Calu3 (cell line): ENCODE results near the gene CDH4. TPM values are rescaled to one million over a fixed set of nuclear protein-coding genes. Genes with fewer than 3 reads are reported as not detected.

Source experiments
- BruUV-seq: library from RNA; stranded (reverse); fragments of 400-500 nt; replicated peaks from 2 replicates; lab custom pipeline; 2021; lab: Mats Ljungman, UMichigan
- CTCF ChIA-PET: fragments of 300-600 bp; sonication (Branson Sonifier 250); formaldehyde crosslinking; loops from one replicate; lab custom pipeline; 2022; ENCODE audit warnings: antibody characterized with exemption; lab: Charles Lee
- DNase-seq: peaks from one replicate; pipeline ENCODE4 v3.0.0; 2022
- H3K27ac Mint-ChIP-seq: one replicate; pipeline ENCODE4 v1.8.0; 2022; ENCODE audit warnings: mixed read lengths; ENCODE audit not compliant: unreplicated experiment
- H3K27me3 Mint-ChIP-seq: one replicate; pipeline ENCODE4 v1.8.0; 2022; ENCODE audit warnings: mixed read lengths; ENCODE audit not compliant: unreplicated experiment
- H3K36me3 Mint-ChIP-seq: one replicate; pipeline ENCODE4 v1.8.0; 2022; ENCODE audit warnings: mild to moderate bottlenecking, moderate library complexity, mixed read lengths; ENCODE audit not compliant: insufficient read depth, unreplicated experiment
- H3K4me1 Mint-ChIP-seq: one replicate; pipeline ENCODE4 v1.8.0; 2022; ENCODE audit warnings: mild to moderate bottlenecking, low read depth, mixed read lengths; ENCODE audit not compliant: unreplicated experiment
- H3K4me3 Mint-ChIP-seq: one replicate; pipeline ENCODE4 v1.8.0; 2022; ENCODE audit warnings: mild to moderate bottlenecking, low read depth, moderate library complexity, mixed read lengths; ENCODE audit not compliant: unreplicated experiment
- H3K9me3 Mint-ChIP-seq: one replicate; pipeline ENCODE4 v1.8.0; 2022; ENCODE audit warnings: low read depth, mixed read lengths; ENCODE audit not compliant: unreplicated experiment
- CTCF ChIP-seq: fragments of 200-600 bp; IDR thresholded peaks from one replicate; pipeline ENCODE4 v1.8.0; 2022; ENCODE audit warnings: antibody characterized with exemption; ENCODE audit not compliant: unreplicated experiment
- intact Hi-C: fragments of 100-400 bp; cut with micrococcal nuclease; formaldehyde crosslinking; loops from one replicate; pipeline ENCODE4 v1.10.0; 2022; ENCODE audit not compliant: unreplicated experiment
- total RNA-seq: library from RNA; stranded (reverse); gene quantifications from 2 replicates; pipeline ENCODE4 v1.2.3, GENCODE V29; 2022

The CDH4 gene
- total RNA-seq, 1 experiment from 2014 or later = not detected

DNA sequence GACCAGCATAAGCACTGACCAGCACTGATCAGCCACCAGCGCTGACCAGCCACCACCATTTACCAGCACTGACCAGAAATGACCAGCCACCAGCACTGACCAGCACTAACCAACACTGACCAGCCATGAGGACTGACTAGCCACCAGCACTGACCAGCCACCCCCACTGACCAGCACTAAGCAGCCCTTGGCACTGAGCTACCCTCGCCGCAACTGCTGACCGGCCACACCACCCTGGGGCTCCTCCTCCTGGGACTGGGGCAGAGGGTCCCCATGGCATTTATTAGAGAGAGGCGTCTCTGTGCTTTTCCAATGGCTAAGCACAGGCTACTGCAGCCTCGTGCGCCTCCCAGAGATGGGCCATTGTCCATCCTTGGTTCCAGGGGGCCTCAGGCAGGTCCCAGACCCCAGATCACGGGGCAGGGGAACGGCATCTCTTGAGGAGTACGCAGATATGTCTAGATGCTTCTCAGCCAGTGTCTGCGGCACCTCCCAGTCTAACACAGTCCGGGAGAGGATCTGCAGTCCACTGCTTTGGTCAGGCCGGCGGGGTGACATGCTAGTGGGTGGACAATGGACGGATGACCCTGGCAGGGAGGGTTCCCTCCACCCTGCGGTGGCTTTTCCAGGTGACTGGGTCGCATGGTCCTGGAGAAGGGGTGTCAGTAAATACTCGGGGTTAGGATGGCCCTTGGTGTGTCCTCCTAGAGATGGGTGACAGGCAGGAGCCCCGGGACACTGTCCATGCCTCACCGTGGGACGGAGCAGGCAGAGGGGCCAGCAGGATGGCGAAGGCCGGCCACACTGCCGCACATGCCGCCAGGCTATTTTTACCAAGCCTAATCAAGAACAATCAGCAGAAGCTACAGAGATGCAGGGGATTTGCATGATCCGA, 645.6 kb downstream of the CDH4 start:
- BruUV-seq = no TSS peak

DNA sequence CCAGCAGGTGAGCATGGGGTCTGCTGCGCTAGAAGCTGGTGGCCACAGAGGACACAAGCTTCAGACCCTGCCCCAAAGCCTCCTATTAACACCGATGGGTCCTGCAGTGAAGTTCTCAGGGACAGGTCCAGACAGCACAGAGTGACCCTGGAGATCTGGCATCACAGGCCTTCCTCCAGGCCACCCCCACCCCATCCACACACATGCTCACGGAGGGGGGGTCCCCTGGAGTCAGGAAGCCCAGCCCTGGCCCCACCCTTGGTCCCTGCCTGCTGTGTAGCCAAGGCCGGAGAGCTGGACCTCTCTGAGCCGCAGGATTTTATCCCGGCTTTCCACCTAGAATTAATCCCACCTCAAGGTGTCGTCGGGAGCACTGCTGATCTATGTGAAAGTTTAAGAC, 646.3 kb downstream of the CDH4 start:
- Mint-ChIP-seq H3K36me3 (peaks cover 12% of the 10 kb centered on the region), H3K27ac (no peak overlapping the region), H3K4me3 (no peak overlapping the region), H3K27me3 (peaks cover 100% of the 10 kb centered on the region), H3K4me1 (peaks cover 14% of the 10 kb centered on the region), H3K9me3 (no peaks in the 10 kb centered on the region)
- intact Hi-C loops = loop anchor here (5.0 to 10.0 kb wide), 2 partner anchors 1841 to 1954 kb away; partner anchors contain the start of genes FAM217B and PPP1R3D
- CTCF ChIA-PET = interaction anchor here (0.7 kb wide), 2 partner anchors 230 to 287 kb away, joined by 3 read pairs; no protein-coding TSS in a partner anchor
- DNase-seq = no peak
- no peak for TF ChIP-seq CTCF
- no TSS peak for BruUV-seq

More for the DNA sequence above, 645.6 kb downstream of the CDH4 start:
- H3K4me1 Mint-ChIP-seq = peaks cover 11% of the 10 kb centered on the region
- H3K27ac Mint-ChIP-seq = no peak overlapping the region
- H3K9me3 Mint-ChIP-seq = no peaks in the 10 kb centered on the region
- H3K36me3 Mint-ChIP-seq = peaks cover 11% of the 10 kb centered on the region
- CTCF ChIA-PET = interaction anchor here (0.7 kb wide), 1 partner anchor 231 kb away, joined by 3 read pairs; no protein-coding TSS in a partner anchor
- peaks cover 100% of the 10 kb centered on the region for H3K27me3 Mint-ChIP-seq
- no peak for DNase-seq
- H3K4me3 Mint-ChIP-seq = no peak overlapping the region
- no peak for TF ChIP-seq CTCF
- intact Hi-C loops = loop anchor here (5.0 to 10.0 kb wide), 2 partner anchors 1840 to 1953 kb away; partner anchors contain the start of genes FAM217B and PPP1R3D

- CTCF ChIA-PET = interaction anchor here (0.7 kb wide), 1 partner anchor 1845 kb away, joined by 3 read pairs; no protein-coding TSS in a partner anchor
- intact Hi-C loops = no loop called here
- no peaks in the 10 kb centered on the region for H3K9me3 Mint-ChIP-seq
- H3K4me1 Mint-ChIP-seq = peaks cover 14% of the 10 kb centered on the region
- H3K4me3 Mint-ChIP-seq = no peak overlapping the region
- no TSS peak for BruUV-seq
- no peak overlapping the region for H3K27ac Mint-ChIP-seq
- DNase-seq = no peak
- H3K36me3 Mint-ChIP-seq = peaks cover 12% of the 10 kb centered on the region
- no peak for TF ChIP-seq CTCF
- peaks cover 100% of the 10 kb centered on the region for H3K27me3 Mint-ChIP-seq
These were observed 648.2 kb downstream of the CDH4 start for GRCh38 chr20:61900011-61900944.

- H3K27ac Mint-ChIP-seq = no peak overlapping the region
- intact Hi-C loops = no loop called here
- no peak overlapping the region for H3K4me3 Mint-ChIP-seq
- no peak for DNase-seq
- CTCF ChIA-PET = no interaction called here
- TF ChIP-seq CTCF = no peak
- H3K4me1 Mint-ChIP-seq = peaks cover 14% of the 10 kb centered on the region
- H3K9me3 Mint-ChIP-seq = no peaks in the 10 kb centered on the region
- peaks cover 12% of the 10 kb centered on the region for H3K36me3 Mint-ChIP-seq
- peaks cover 100% of the 10 kb centered on the region for H3K27me3 Mint-ChIP-seq
- BruUV-seq = no TSS peak
These were observed 648.9 kb downstream of the CDH4 start for GRCh38 chr20:61900945-61901293.
